GM19239 (cell line): ENCODE measurements around the gene CIAPIN1.
A peak's percentile ranks its signal among the peaks of the same experiment; 100 is the strongest.

ENCODE experiments used
- DNase-seq: peaks from one replicate; pipeline ENCODE4 v3.0.0; 2011; ENCODE audit warnings: low spot score; ENCODE audit not compliant: insufficient read length
- FAIRE-seq: peaks from 2 replicates; lab custom pipeline; 2011; peaks lifted over from hg19 to GRCh38; lab: Jason Lieb, UNC

Gene CIAPIN1

GRCh38 chr16:57387598-57388354 is 59.4 kb downstream of the CIAPIN1 start:
- FAIRE-seq = peak; percentile 31

GRCh38 chr16:57386381-57386951 is 60.7 kb downstream of the CIAPIN1 start:
- DNase-seq = no peak
- FAIRE-seq = no peak

More at GRCh38 chr16:57387598-57388354, 59.4 kb downstream of the CIAPIN1 start:
- DNase-seq = no peak

- DNase-seq (no peak), FAIRE-seq (no peak)
These were observed 62.1 kb downstream of the CIAPIN1 start for GRCh38 chr16:57385083-57385482.

GRCh38 chr16:57384248-57385070 is 62.7 kb downstream of the CIAPIN1 start:
- FAIRE-seq = peak; percentile 11
- no peak for DNase-seq

- FAIRE-seq (no peak), DNase-seq (no peak)
These were observed 63.6 kb downstream of the CIAPIN1 start for GRCh38 chr16:57383276-57384247.

GRCh38 chr16:57382535-57383275 is 64.5 kb downstream of the CIAPIN1 start:
- no peak for DNase-seq
- no peak for FAIRE-seq

GRCh38 chr16:57381791-57382534 is 65.2 kb downstream of the CIAPIN1 start:
- no peak for DNase-seq
- no peak for FAIRE-seq

GRCh38 chr16:57380671-57381462 is 66.3 kb downstream of the CIAPIN1 start:
- no peak for FAIRE-seq
- no peak for DNase-seq

- no peak for FAIRE-seq
- no peak for DNase-seq
These were observed 67.6 kb downstream of the CIAPIN1 start for GRCh38 chr16:57379579-57379978.
